Measurements from ENCODE around the gene MGARP.
A peak's percentile ranks its signal among the peaks of the same experiment; 100 is the strongest.

Gene MGARP

GRCh38 chr4:139243448-139244365 lies 36.3 kb downstream of the MGARP start:
- DNase-seq, result no peak

GRCh38 chr4:139242511-139243051 lies 37.4 kb downstream of the MGARP start:
- DNase-seq, result no peak

GRCh38 chr4:139241784-139242151 lies 38.3 kb downstream of the MGARP start:
- no peak for DNase-seq

GRCh38 chr4:139241086-139241783 lies 38.8 kb downstream of the MGARP start:
- DNase-seq, result no peak

GRCh38 chr4:139239127-139239772 lies 40.8 kb downstream of the MGARP start:
- no peak for DNase-seq

- no peak for DNase-seq
Observed at GRCh38 chr4:139234253-139234652, 45.8 kb downstream of the MGARP start.

GRCh38 chr4:139229534-139230039 lies 50.4 kb downstream of the MGARP start:
- peak; percentile 4 for DNase-seq

- DNase-seq, result no peak
Observed at GRCh38 chr4:139227729-139228404, 52.2 kb downstream of the MGARP start.

- DNase-seq, result no peak
Observed at GRCh38 chr4:139223682-139224317, 56.2 kb downstream of the MGARP start.

- DNase-seq, result no peak
Observed at GRCh38 chr4:139222215-139222614, 57.8 kb downstream of the MGARP start.

- no peak for DNase-seq
Observed at GRCh38 chr4:139221687-139222086, 58.3 kb downstream of the MGARP start.

GRCh38 chr4:139219450-139220055 lies 60.5 kb downstream of the MGARP start:
- DNase-seq, result no peak

All from NCI-H1105 treated with DMSO at 0.1 percent for 48 hours (cell line).